CD4-positive, alpha-beta T cell treated with Interleukin-21 for 1 hour (primary cell): ENCODE data around the gene ECHS1.
"Not testable (repeated sequence)": the region's sequence is repeated elsewhere in the genome, so short reads cannot be mapped to it uniquely, and the experiment has no call there.

Experiments
- DNase-seq: peaks from one replicate; pipeline ENCODE4 v3.0.0-alpha.2; 2020

ECHS1 gene

GRCh38 chr10:133373174-133374090, at the start of gene ECHS1:
TSS of gene ECHS1 (minus strand) at chr10:133373354. CDS start at chr10:133373333, 21 bp downstream.
- peak; percentile 94 for DNase-seq

- DNase-seq, result no peak
These were observed 49.2 kb upstream of the ECHS1 start for GRCh38 chr10:133422223-133422806.

- DNase-seq, result no peak
These were observed 48.4 kb upstream of the ECHS1 start for GRCh38 chr10:133421336-133422222.

- DNase-seq, result no peak
These were observed 47.4 kb upstream of the ECHS1 start for GRCh38 chr10:133420579-133420978.

- DNase-seq, result no peak
These were observed 46.9 kb upstream of the ECHS1 start for GRCh38 chr10:133420028-133420427.

- no peak for DNase-seq
These were observed 46.2 kb upstream of the ECHS1 start for GRCh38 chr10:133419211-133419950.

GRCh38 chr10:133418289-133418993, 45.3 kb upstream of the ECHS1 start:
- no peak for DNase-seq

- DNase-seq, result no peak
These were observed 42.6 kb upstream of the ECHS1 start for GRCh38 chr10:133415752-133416151.

GRCh38 chr10:133414401-133414800, 41.2 kb upstream of the ECHS1 start:
- not testable (repeated sequence) for DNase-seq

- DNase-seq, result no peak
These were observed 39.2 kb upstream of the ECHS1 start for GRCh38 chr10:133412381-133412711.

- no peak for DNase-seq
These were observed 38.6 kb upstream of the ECHS1 start for GRCh38 chr10:133411523-133412380.

GRCh38 chr10:133405844-133406527, 32.8 kb upstream of the ECHS1 start:
- no peak for DNase-seq

GRCh38 chr10:133405272-133405671, 32.1 kb upstream of the ECHS1 start:
- DNase-seq, result no peak

- no peak for DNase-seq
These were observed 30.6 kb upstream of the ECHS1 start for GRCh38 chr10:133403784-133404183.

- DNase-seq, result no peak
These were observed 30.2 kb upstream of the ECHS1 start for GRCh38 chr10:133403359-133403758.

GRCh38 chr10:133401981-133402725, 29.0 kb upstream of the ECHS1 start:
- no peak for DNase-seq

- DNase-seq, result no peak
These were observed 28.3 kb upstream of the ECHS1 start for GRCh38 chr10:133401500-133401899.

- DNase-seq, result peak; percentile 19
These were observed 27.7 kb upstream of the ECHS1 start for GRCh38 chr10:133400624-133401424.

- DNase-seq, result no peak
These were observed 26.0 kb upstream of the ECHS1 start for GRCh38 chr10:133399123-133399601.
